Head of caudate nucleus (tissue), 42 donors: ENCODE results near the gene CDK17.
"Not testable (repeated sequence)": the region's sequence is repeated elsewhere in the genome, so short reads cannot be mapped to it uniquely, and the experiment has no call there.

Source experiments
- DNase-seq, 42 donors: peaks; one replicate each; pipeline versions ENCODE4 v3.0.0 to v3.0.0-alpha.2; 2020 to 2021; ENCODE audit warnings: mixed read lengths in 7 of 42
- intact Hi-C: fragments of 100-400 bp; cut with DNase I; formaldehyde crosslinking; loops from one replicate; pipeline ENCODE4 v1.15.0; 2022

CDK17 gene

GRCh38 chr12:96420277-96420835 lies 20.1 kb upstream of the CDK17 start:
- no peak for DNase-seq

GRCh38 chr12:96419576-96420276 lies 19.5 kb upstream of the CDK17 start:
- intact Hi-C loops = no loop called here
- peak in 3 of 42 donors; percentile 11 to 34 (median 16) for DNase-seq

More at GRCh38 chr12:96420277-96420835, 20.1 kb upstream of the CDK17 start:
- intact Hi-C loops = no loop called here

- DNase-seq, intact Hi-C loops: not testable (repeated sequence)
These were observed 17.4 kb upstream of the CDK17 start for GRCh38 chr12:96417688-96418087.

GRCh38 chr12:96416033-96416799 lies 16.0 kb upstream of the CDK17 start:
- intact Hi-C loops = no loop called here
- no peak for DNase-seq

GRCh38 chr12:96414637-96415036 lies 14.4 kb upstream of the CDK17 start:
- no peak for DNase-seq
- intact Hi-C loops = no loop called here

- intact Hi-C loops = no loop called here
These were observed 12.2 kb upstream of the CDK17 start for GRCh38 chr12:96412431-96412830.

GRCh38 chr12:96409731-96410130 lies 9.5 kb upstream of the CDK17 start:
- no peak for DNase-seq
- intact Hi-C loops = loop anchor here (10.0 kb wide), 1 partner anchor 345 kb away; no protein-coding TSS in a partner anchor

More at GRCh38 chr12:96412431-96412830, 12.2 kb upstream of the CDK17 start:
- DNase-seq = no peak

GRCh38 chr12:96408993-96409392 lies 8.8 kb upstream of the CDK17 start:
- intact Hi-C loops = loop anchor here (10.0 kb wide), 1 partner anchor 344 kb away; no protein-coding TSS in a partner anchor
- DNase-seq = no peak

- intact Hi-C loops = loop anchor here (10.0 kb wide), 1 partner anchor 343 kb away; no protein-coding TSS in a partner anchor
- DNase-seq = not testable (repeated sequence)
These were observed 7.3 kb upstream of the CDK17 start for GRCh38 chr12:96407429-96408097.

GRCh38 chr12:96404696-96405095 lies 4.5 kb upstream of the CDK17 start:
- DNase-seq = no peak
- intact Hi-C loops = loop anchor here (10.0 kb wide), 1 partner anchor 340 kb away; no protein-coding TSS in a partner anchor

- DNase-seq = no peak
- intact Hi-C loops = loop anchor here (10.0 kb wide), 1 partner anchor 339 kb away; no protein-coding TSS in a partner anchor
These were observed 3.6 kb upstream of the CDK17 start for GRCh38 chr12:96403870-96404269.

GRCh38 chr12:96402522-96402921 lies 2.3 kb upstream of the CDK17 start:
- intact Hi-C loops = loop anchor here (10.0 kb wide), 1 partner anchor 338 kb away; no protein-coding TSS in a partner anchor
- DNase-seq = not testable (repeated sequence)

GRCh38 chr12:96402061-96402460 lies 1.8 kb upstream of the CDK17 start:
- DNase-seq = peak in 37 of 42 donors; percentile 17 to 81 (median 47)
- intact Hi-C loops = loop anchor here (10.0 kb wide), 1 partner anchor 337 kb away; no protein-coding TSS in a partner anchor

GRCh38 chr12:96401076-96401871 lies 1.0 kb upstream of the CDK17 start:
- intact Hi-C loops = loop anchor here (2.0 to 10.0 kb wide), 2 partner anchors 166 to 336 kb away; no protein-coding TSS in a partner anchor
- peak in 18 of 42 donors; percentile 10 to 68 (median 26) for DNase-seq

- peak in 1 of 42 donors; percentile 28 for DNase-seq
- intact Hi-C loops = loop anchor here (2.0 to 10.0 kb wide), 2 partner anchors 166 to 336 kb away; no protein-coding TSS in a partner anchor
These were observed 414 bp upstream of the CDK17 start for GRCh38 chr12:96400631-96401075.

GRCh38 chr12:96399120-96399918 lies 920 bp downstream of the CDK17 start:
- intact Hi-C loops = loop anchor here (2.0 to 5.0 kb wide), 2 partner anchors 87 to 89 kb away; partner anchors contain the start of gene CFAP54
- DNase-seq = peak; percentile 48 to 88 (median 77)
